ENCODE data around the gene ACOX3. TPM values are rescaled to one million over a fixed set of nuclear protein-coding genes. Genes with fewer than 3 reads are reported as not detected.
"Not testable (repeated sequence)": the region's sequence is repeated elsewhere in the genome, so short reads cannot be mapped to it uniquely, and the experiment has no call there.

ACOX3 gene
- total RNA-seq, 1 donor = 26.9 TPM

DNA sequence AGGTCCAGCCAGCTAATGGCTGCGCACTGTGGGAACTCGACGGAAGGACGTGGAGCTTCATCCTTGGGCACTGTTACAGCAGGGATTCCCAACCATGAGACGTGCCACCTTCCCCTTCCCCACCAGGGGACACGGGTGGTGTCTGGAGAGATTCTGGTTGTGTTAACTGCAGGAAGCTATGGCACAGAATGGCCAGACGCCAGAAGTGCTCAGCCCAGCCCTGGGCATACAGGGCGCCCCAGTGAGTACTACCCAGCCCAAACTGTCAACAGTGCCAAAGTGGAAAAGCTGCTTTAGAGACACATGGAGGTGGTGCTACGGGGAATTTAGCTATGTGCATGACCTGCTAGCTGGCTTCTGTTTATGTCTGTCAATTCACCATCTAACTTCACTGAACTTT, 32.8 kb downstream of the ACOX3 start:
- DNase-seq (ENCODE audit: low read depth) = no peak
- TF ChIP-seq, protein P1, sequence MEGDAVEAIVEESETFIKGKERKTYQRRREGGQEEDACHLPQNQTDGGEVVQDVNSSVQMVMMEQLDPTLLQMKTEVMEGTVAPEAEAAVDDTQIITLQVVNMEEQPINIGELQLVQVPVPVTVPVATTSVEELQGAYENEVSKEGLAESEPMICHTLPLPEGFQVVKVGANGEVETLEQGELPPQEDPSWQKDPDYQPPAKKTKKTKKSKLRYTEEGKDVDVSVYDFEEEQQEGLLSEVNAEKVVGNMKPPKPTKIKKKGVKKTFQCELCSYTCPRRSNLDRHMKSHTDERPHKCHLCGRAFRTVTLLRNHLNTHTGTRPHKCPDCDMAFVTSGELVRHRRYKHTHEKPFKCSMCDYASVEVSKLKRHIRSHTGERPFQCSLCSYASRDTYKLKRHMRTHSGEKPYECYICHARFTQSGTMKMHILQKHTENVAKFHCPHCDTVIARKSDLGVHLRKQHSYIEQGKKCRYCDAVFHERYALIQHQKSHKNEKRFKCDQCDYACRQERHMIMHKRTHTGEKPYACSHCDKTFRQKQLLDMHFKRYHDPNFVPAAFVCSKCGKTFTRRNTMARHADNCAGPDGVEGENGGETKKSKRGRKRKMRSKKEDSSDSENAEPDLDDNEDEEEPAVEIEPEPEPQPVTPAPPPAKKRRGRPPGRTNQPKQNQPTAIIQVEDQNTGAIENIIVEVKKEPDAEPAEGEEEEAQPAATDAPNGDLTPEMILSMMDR (IDR thresholded peaks at IDR 0.05; ENCODE audit: insufficient read depth, low read length) = no peak
- H3K4me3 ChIP-seq (ENCODE audit: low read depth, low read length) = no peak overlapping the region

DNA sequence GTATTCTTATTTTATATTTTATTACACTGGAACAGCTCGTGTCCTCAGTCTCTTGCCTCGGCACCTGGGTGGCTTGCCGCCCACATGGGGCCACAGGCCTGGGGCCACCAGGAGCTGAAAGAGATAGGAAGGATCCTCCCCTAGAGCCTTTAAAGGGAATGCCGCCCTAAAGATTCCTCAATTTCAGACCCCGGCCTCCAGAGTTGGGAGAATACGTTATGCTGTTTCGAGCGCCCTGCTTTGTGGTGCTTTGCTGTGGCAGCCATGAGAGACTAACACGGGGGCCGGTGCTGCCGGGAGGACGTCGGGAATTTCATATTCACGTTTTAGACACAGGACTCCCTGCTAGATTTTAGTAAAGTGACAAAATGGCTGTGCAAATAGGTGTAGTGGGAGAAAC, 33.2 kb downstream of the ACOX3 start:
- TF ChIP-seq, protein P1 (IDR thresholded peaks at IDR 0.05; ENCODE audit: insufficient read depth, low read length) = no peak
- no peak for DNase-seq (ENCODE audit: low read depth)
- H3K4me3 ChIP-seq (ENCODE audit: low read depth, low read length) = no peak overlapping the region

DNA sequence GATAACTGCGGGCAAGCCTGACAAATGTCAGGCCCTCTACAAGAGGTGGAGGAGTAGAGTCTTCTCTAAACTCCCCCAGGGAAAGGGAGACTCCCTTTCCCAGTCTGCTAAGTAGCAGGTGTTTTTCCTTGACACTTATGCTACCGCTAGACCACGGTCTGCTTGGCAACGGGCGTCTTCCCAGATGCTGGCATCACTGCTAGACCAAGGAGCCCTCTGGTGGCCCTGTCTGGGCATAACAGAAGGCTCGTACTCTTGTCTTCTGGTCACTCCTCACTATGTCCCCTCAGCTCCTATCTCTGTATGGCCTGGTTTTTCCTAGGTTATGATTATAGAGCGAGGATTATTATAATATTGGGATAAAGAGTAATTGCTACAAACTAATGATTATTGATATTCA, 33.6 kb downstream of the ACOX3 start:
- DNase-seq (ENCODE audit: low read depth) = peak; percentile 31
- TF ChIP-seq, protein P1 (IDR thresholded peaks at IDR 0.05; ENCODE audit: insufficient read depth, low read length) = peak; percentile 46
- not testable (repeated sequence) for H3K4me3 ChIP-seq (ENCODE audit: low read depth, low read length)

DNA sequence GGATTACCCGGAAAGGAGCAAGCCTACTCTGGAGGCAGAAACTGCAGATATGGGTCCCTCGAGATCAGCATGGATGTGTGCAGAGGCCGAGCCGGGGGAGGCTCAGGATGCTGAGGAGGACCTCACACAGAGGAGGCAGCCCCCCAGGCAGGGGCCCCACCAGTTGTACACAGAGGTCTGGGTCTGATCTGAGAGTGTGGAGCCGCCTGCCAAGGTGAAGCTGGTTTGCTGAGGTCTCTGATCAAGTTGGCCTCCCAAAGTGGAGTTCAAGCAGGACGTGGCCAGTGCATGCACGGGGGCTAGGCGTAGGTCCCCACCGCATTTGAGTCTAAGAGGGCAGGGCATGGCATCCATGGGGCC, 35.0 kb downstream of the ACOX3 start:
- no peak overlapping the region for H3K4me3 ChIP-seq (ENCODE audit: low read depth, low read length)
- TF ChIP-seq, protein P1 (IDR thresholded peaks at IDR 0.05; ENCODE audit: insufficient read depth, low read length) = no peak
- DNase-seq (ENCODE audit: low read depth) = no peak

DNA sequence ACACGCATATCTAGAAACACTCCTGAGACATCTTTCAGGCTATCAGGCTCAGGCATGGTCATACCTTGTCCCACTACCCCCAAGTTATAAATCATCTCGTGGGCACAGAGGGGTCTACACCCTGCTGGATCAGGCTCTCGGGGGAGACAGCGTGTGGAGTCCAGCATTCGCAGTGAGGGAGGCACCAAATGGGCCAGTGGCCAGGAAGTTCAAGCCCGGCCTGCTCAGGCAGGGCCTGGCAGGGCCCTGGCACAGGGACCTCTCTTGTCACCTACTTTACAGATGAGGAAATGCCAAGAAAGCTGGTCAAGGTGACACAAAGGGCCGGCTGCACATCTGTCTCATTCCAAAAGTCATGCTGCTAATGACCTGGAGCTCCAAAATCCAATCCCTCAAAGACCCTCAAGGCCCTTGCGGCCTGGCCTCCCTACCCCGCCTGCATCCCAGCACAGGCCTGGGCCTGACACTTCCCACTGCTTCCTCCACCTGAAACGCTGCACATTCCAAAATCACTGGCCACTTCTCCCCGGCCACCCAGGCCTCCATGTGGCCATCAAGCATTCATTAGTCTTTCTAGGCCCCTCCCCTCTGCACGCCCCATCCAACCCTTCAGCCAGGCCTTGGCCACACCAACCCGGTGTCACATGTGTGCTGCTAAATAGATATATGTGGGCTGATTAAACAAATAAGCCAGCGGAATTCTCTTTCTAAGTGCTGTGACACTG, 35.6 kb downstream of the ACOX3 start:
- TF ChIP-seq, protein P1 (IDR thresholded peaks at IDR 0.05; ENCODE audit: insufficient read depth, low read length) = no peak
- DNase-seq (ENCODE audit: low read depth) = no peak
- H3K4me3 ChIP-seq (ENCODE audit: low read depth, low read length) = no peak overlapping the region

DNA sequence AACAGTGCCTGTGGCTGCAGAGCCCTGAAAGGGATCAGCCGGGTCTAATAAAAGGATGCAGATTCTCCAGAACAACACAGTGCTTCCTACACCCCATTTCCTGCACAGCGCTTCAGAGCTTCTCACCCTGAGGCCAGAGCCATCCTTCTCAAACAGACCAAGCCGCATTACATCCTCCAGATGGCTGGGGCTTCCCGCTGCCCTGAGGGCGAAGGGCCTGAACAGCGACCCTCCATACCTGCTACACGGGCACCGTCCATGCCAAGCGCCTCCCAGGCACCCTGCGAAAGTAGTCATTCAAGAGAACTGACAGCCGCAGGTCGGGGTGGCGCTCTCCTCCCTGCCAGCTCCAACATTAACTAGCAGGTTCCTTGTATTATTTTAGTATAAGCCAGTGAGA, 36.5 kb downstream of the ACOX3 start:
- TF ChIP-seq, protein P1 (IDR thresholded peaks at IDR 0.05; ENCODE audit: insufficient read depth, low read length) = no peak
- H3K4me3 ChIP-seq (ENCODE audit: low read depth, low read length) = no peak overlapping the region
- no peak for DNase-seq (ENCODE audit: low read depth)
